ENCODE measurements around the gene ZMIZ2.
"Not testable (repeated sequence)": the region's sequence is repeated elsewhere in the genome, so short reads cannot be mapped to it uniquely, and the experiment has no call there.

ZMIZ2 gene

DNA sequence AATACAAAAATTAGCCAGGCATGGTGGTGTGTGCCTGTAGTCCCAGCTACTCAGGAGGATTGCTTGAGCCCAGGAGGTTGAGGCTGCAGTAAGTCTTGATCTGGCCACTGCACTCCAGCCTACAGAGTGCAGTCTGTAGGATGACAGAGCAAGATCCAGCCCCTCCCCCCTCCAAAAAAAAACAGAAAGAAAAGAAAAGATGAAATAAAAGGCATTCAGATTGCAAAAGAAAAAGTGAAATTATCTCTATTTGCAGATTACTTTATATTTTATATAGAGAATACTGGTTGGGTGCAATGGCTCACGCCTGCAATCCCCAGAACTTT, 20.7 kb upstream of the ZMIZ2 start:
- Histone ChIP-seq H3K9ac (ENCODE audit: low read depth in 1 of 2, low read length in 2 of 2) (no peak overlapping the region), H3K4me3 (ENCODE audit: low read length in 2 of 2) (no peak overlapping the region), H3K27ac (ENCODE audit: low read depth in 2 of 2, low read length in 2 of 2) (no peak overlapping the region), H3K27me3 (ENCODE audit: control insufficient read depth in 2 of 2, insufficient read depth in 2 of 2, low read length in 2 of 2) (no peaks in the 10 kb centered on the region), H3K36me3 (ENCODE audit: control insufficient read depth in 2 of 2, insufficient read depth in 2 of 2, low read length in 2 of 2) (no peaks in the 10 kb centered on the region), H3K9me3 (ENCODE audit: control insufficient read depth in 2 of 2, low read length in 2 of 2) (no peaks in the 10 kb centered on the region), H3K4me1 (ENCODE audit: control insufficient read depth in 2 of 2, insufficient read depth in 2 of 2, low read length in 2 of 2) (no peaks in the 10 kb centered on the region)

DNA sequence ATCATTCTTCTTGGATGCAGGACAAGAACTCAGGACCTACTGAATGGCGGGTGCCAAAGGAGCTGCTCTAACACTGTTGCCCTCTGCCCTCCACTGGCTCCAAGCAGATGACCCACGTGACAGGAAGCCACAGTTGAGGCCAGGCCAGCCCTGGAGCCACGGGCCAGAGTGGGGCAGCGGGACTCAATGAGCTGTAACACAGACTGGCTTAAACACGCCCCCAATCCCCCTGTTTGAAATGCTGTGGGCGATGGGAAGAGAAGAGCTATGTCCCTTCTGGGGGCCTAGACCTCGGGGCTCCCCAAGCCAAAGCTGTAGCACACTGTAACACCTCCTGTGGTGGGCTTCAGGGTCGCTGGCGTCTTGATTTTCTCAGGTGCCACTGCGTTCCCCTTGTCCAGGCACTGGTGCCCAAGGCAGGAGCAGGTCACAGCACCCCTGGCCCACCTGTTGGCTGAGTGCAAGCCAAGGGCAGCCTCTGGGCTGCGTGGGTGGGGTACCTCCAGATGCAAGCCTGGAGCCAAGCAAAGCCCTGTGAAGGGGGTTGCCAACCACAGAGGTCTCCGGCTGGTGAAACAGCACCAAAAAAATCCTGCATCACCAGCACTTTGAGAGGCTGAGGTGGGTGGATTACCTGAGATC, 18.6 kb upstream of the ZMIZ2 start:
- H3K9ac ChIP-seq (ENCODE audit: low read depth in 1 of 2, low read length in 2 of 2), result no peak overlapping the region
- H3K4me1 ChIP-seq (ENCODE audit: control insufficient read depth in 2 of 2, insufficient read depth in 2 of 2, low read length in 2 of 2), result no peaks in the 10 kb centered on the region
- H3K27me3 ChIP-seq (ENCODE audit: control insufficient read depth in 2 of 2, insufficient read depth in 2 of 2, low read length in 2 of 2), result no peaks in the 10 kb centered on the region
- no peak overlapping the region for H3K4me3 ChIP-seq (ENCODE audit: low read length in 2 of 2)
- no peaks in the 10 kb centered on the region for H3K9me3 ChIP-seq (ENCODE audit: control insufficient read depth in 2 of 2, low read length in 2 of 2)
- H3K36me3 ChIP-seq (ENCODE audit: control insufficient read depth in 2 of 2, insufficient read depth in 2 of 2, low read length in 2 of 2), result no peaks in the 10 kb centered on the region
- H3K27ac ChIP-seq (ENCODE audit: low read depth in 2 of 2, low read length in 2 of 2), result no peak overlapping the region

DNA sequence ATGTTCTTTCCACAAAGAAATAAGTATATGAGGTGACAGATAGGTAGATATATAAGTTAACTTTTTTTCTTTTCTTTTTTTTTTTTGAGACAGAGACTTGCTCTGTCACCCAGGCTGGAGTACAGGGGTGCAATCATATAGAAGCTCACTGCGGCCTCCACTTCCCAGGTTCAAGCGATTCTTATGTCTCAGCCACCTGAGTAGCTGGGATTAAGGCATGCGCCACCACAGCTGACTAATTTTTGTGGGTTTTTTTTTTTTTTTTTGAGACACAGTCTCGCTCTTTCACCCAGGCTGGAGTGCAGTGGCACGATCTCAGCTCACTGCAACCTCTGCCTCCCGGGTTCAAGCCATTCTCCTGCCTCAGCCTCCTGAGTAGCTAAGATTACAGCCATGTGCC, 15.7 kb upstream of the ZMIZ2 start:
- not testable (repeated sequence) for H3K27ac ChIP-seq (ENCODE audit: low read depth in 2 of 2, low read length in 2 of 2); H3K4me3 ChIP-seq (ENCODE audit: low read length in 2 of 2); H3K36me3 ChIP-seq (ENCODE audit: control insufficient read depth in 2 of 2, insufficient read depth in 2 of 2, low read length in 2 of 2); H3K9me3 ChIP-seq (ENCODE audit: control insufficient read depth in 2 of 2, low read length in 2 of 2); H3K27me3 ChIP-seq (ENCODE audit: control insufficient read depth in 2 of 2, insufficient read depth in 2 of 2, low read length in 2 of 2); H3K9ac ChIP-seq (ENCODE audit: low read depth in 1 of 2, low read length in 2 of 2); H3K4me1 ChIP-seq (ENCODE audit: control insufficient read depth in 2 of 2, insufficient read depth in 2 of 2, low read length in 2 of 2)

DNA sequence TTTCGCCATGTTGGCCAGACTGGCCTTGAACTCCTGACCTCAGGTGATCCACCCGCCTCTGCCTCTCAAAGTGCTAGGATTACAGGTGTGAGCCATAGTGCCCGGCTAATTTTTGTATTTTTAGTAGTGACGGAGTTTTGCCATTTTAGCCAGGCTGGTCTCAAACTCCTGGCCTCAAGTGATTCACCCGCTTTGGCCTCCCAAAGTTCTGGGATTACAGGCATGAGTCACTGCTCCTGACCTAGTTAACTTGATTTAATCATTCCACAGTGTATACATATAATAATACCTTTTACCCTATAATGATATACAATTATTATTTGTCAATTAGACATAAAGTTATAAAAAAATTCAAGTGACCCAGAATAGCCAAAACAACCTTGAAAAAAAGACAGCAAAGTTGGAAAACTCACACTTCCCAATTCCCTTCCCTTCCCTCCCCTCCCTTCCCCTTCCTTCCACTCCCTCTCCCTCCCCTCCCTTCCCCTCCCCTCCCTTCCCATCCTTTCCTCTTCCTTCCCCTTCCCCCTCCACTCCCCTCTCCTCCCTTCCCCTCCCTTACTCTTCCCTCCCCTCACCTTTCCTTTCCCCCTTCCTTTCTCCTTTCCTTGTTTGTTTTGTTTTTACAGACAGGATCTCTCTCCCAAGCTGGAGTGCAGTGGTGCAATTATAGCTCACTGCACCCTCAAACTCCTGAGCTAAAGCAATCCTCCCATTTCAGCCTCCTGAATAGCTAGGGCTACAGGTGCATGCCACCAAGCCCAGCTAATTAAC, 14.8 kb upstream of the ZMIZ2 start:
- Histone ChIP-seq H3K9ac (ENCODE audit: low read depth in 1 of 2, low read length in 2 of 2) (no peak overlapping the region), H3K4me1 (ENCODE audit: control insufficient read depth in 2 of 2, insufficient read depth in 2 of 2, low read length in 2 of 2) (no peaks in the 10 kb centered on the region), H3K4me3 (ENCODE audit: low read length in 2 of 2) (no peak overlapping the region)

DNA sequence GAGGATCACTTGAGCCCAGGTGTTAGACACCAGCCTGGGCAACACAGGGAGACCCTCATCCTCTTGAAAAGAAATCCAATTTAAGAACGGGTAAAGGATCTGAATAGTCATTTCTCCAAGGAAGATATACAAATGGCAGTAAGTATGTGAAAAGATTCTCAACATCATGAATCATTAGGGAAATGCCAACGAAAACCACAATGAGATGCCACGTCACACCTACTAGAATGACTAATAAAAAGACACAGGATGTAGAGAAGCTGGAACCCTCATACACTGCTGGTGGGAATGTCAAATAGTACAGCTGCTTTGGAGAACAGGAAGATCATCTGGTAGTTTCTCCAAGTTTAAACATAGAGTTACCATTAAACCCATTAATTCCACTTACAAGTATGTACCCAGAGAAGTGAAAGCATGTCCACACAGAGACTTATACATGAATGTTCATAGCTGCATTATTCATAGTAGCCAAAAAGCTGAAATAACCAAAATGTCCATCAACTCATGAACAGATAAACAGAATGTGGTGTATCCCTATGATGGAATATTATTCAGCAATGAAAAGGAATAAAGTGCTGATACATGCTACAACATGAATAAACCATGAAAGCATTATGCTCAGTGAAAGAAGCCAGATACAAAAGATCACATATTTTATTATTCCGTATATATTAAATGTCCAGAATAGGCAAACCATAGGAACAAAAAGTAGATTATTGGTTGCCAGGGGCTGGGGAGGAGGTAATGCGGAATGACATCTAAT, 13.1 kb upstream of the ZMIZ2 start:
- no peak overlapping the region for H3K9ac ChIP-seq (ENCODE audit: low read depth in 1 of 2, low read length in 2 of 2)
- H3K4me1 ChIP-seq (ENCODE audit: control insufficient read depth in 2 of 2, insufficient read depth in 2 of 2, low read length in 2 of 2), result no peaks in the 10 kb centered on the region
- H3K27me3 ChIP-seq (ENCODE audit: control insufficient read depth in 2 of 2, insufficient read depth in 2 of 2, low read length in 2 of 2), result no peaks in the 10 kb centered on the region
- H3K4me3 ChIP-seq (ENCODE audit: low read length in 2 of 2), result no peak overlapping the region
- H3K9me3 ChIP-seq (ENCODE audit: control insufficient read depth in 2 of 2, low read length in 2 of 2), result no peaks in the 10 kb centered on the region
- H3K27ac ChIP-seq (ENCODE audit: low read depth in 2 of 2, low read length in 2 of 2), result no peak overlapping the region
- no peaks in the 10 kb centered on the region for H3K36me3 ChIP-seq (ENCODE audit: control insufficient read depth in 2 of 2, insufficient read depth in 2 of 2, low read length in 2 of 2)

More for the DNA sequence above, 14.8 kb upstream of the ZMIZ2 start:
- Histone ChIP-seq H3K27me3 (ENCODE audit: control insufficient read depth in 2 of 2, insufficient read depth in 2 of 2, low read length in 2 of 2) (no peaks in the 10 kb centered on the region), H3K36me3 (ENCODE audit: control insufficient read depth in 2 of 2, insufficient read depth in 2 of 2, low read length in 2 of 2) (no peaks in the 10 kb centered on the region), H3K9me3 (ENCODE audit: control insufficient read depth in 2 of 2, low read length in 2 of 2) (no peaks in the 10 kb centered on the region), H3K27ac (ENCODE audit: low read depth in 2 of 2, low read length in 2 of 2) (no peak overlapping the region)

DNA sequence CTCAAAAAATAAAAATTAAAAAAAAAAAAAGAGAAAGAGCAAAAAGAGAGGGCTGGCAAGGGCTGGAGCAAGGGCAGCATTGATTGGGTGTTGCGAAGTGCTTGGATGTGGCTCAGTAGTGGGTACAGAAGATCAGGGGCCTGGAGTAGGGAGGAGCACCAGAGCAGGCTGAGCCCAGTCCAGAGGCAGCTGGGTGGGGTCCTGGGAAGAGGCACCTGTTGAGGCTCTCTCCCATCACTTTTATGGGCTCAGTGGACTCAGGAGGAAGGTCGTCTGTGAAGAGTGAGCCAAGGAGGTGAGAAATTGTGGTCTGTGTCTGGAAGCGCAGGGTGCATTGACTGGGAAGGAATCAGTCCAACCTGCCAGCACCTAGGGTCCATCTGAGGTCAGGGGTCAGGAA, 11.8 kb upstream of the ZMIZ2 start:
- H3K4me1 ChIP-seq (ENCODE audit: control insufficient read depth in 2 of 2, insufficient read depth in 2 of 2, low read length in 2 of 2), result no peaks in the 10 kb centered on the region
- H3K27me3 ChIP-seq (ENCODE audit: control insufficient read depth in 2 of 2, insufficient read depth in 2 of 2, low read length in 2 of 2), result no peaks in the 10 kb centered on the region
- no peak overlapping the region for H3K27ac ChIP-seq (ENCODE audit: low read depth in 2 of 2, low read length in 2 of 2)
- no peak overlapping the region for H3K9ac ChIP-seq (ENCODE audit: low read depth in 1 of 2, low read length in 2 of 2)
- no peaks in the 10 kb centered on the region for H3K36me3 ChIP-seq (ENCODE audit: control insufficient read depth in 2 of 2, insufficient read depth in 2 of 2, low read length in 2 of 2)
- no peaks in the 10 kb centered on the region for H3K9me3 ChIP-seq (ENCODE audit: control insufficient read depth in 2 of 2, low read length in 2 of 2)
- no peak overlapping the region for H3K4me3 ChIP-seq (ENCODE audit: low read length in 2 of 2)

DNA sequence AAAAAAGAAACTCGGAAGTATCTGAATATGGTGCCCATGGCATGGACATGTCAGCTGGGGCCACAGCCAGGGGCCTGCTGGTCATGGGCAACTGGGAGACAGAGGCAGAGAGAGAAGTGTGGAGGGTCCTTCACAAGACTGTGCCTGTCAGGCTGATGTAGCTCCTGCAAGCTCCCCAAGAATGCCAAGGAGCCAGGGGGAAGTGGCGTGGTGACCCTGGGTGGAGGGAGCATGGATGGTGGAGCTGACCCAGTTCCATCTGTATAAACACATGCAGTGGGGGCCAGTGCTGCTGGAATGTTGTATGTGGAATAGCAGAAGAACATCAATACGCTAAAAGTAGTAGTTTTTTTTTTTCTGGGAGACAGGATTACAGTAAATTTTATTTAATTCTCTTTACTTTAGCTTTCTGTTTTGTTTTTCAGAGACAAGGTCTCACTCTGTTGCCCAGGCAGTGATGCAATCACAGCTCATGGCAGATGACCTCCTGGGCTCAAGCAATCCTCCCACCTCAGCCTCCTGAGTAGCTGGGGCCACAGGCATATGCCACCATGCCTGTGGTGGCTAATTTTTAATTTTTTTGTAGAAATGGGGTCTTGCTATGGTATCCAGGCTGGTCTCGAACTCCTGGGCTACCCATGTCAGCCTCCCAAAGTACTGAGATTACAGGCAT, 10.5 kb upstream of the ZMIZ2 start:
- H3K4me1 ChIP-seq (ENCODE audit: control insufficient read depth in 2 of 2, insufficient read depth in 2 of 2, low read length in 2 of 2), result no peaks in the 10 kb centered on the region
- no peak overlapping the region for H3K4me3 ChIP-seq (ENCODE audit: low read length in 2 of 2)
- H3K9me3 ChIP-seq (ENCODE audit: control insufficient read depth in 2 of 2, low read length in 2 of 2), result no peaks in the 10 kb centered on the region
- no peaks in the 10 kb centered on the region for H3K36me3 ChIP-seq (ENCODE audit: control insufficient read depth in 2 of 2, insufficient read depth in 2 of 2, low read length in 2 of 2)
- no peaks in the 10 kb centered on the region for H3K27me3 ChIP-seq (ENCODE audit: control insufficient read depth in 2 of 2, insufficient read depth in 2 of 2, low read length in 2 of 2)
- H3K9ac ChIP-seq (ENCODE audit: low read depth in 1 of 2, low read length in 2 of 2), result no peak overlapping the region
- H3K27ac ChIP-seq (ENCODE audit: low read depth in 2 of 2, low read length in 2 of 2), result no peak overlapping the region

DNA sequence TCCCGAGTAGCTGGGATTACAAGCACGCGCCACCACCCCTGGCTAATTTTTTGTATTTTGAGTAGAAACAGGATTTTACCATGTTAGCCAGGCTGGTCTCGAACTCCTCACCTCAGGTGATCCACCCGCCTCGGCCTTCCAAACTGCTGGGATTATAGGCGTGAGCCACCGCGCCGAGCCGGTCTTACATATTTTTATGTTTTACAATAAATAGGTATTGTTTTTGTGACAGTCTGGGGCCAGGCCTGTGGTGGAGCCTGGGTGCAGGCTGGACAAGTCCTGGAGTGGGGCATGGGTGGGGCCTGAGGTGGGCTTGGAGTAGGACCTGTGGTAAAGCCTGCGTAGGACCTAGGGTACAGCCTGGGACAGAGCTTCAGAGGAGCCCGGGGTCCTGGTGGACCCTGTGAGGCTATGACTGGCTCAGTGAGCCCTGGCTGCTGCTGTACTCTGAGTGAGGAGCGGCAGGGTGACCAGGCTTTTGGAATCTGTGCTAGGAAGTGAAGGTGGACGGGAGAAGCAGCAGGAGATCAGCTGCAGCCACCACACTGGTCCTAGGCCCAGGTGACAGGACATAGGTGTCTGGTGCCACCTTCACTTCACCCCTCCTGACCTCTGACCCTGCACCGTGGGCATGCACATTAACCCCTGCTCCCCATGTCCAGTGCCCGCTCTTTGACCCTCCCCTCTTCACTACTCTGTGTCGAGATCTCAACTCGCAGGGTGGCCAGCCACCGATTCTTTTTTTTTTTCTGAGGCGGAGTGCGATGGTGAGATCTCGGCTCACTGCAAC, 9.6 kb upstream of the ZMIZ2 start:
- Histone ChIP-seq H3K27ac (ENCODE audit: low read depth in 2 of 2, low read length in 2 of 2) (no peak overlapping the region), H3K4me3 (ENCODE audit: low read length in 2 of 2) (no peak overlapping the region), H3K27me3 (ENCODE audit: control insufficient read depth in 2 of 2, insufficient read depth in 2 of 2, low read length in 2 of 2) (no peaks in the 10 kb centered on the region), H3K9me3 (ENCODE audit: control insufficient read depth in 2 of 2, low read length in 2 of 2) (no peaks in the 10 kb centered on the region), H3K4me1 (ENCODE audit: control insufficient read depth in 2 of 2, insufficient read depth in 2 of 2, low read length in 2 of 2) (no peaks in the 10 kb centered on the region), H3K36me3 (ENCODE audit: control insufficient read depth in 2 of 2, insufficient read depth in 2 of 2, low read length in 2 of 2) (no peaks in the 10 kb centered on the region), H3K9ac (ENCODE audit: low read depth in 1 of 2, low read length in 2 of 2) (no peak overlapping the region)

DNA sequence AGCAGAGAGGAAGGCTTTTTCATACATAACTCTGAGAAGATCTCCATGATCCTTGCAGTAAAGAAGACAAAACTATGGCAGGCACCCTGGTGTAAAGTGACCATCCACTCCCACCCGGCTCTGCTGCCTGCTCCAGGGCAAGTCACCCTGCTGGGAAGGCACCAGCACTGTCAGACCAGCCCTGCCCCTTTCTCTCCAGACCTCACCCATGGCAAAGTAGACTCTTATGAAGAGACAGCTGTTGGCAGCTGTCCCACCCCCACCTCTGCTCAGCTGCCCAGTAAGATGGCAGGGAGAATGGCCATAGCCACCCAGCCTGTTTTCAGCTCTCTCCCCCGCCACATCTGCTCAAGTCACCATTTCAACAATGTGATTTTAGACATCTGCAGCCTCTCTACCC, 8.6 kb upstream of the ZMIZ2 start:
- Histone ChIP-seq H3K4me1 (ENCODE audit: control insufficient read depth in 2 of 2, insufficient read depth in 2 of 2, low read length in 2 of 2) (no peaks in the 10 kb centered on the region), H3K9me3 (ENCODE audit: control insufficient read depth in 2 of 2, low read length in 2 of 2) (no peaks in the 10 kb centered on the region), H3K9ac (ENCODE audit: low read depth in 1 of 2, low read length in 2 of 2) (no peak overlapping the region), H3K4me3 (ENCODE audit: low read length in 2 of 2) (no peak overlapping the region), H3K27me3 (ENCODE audit: control insufficient read depth in 2 of 2, insufficient read depth in 2 of 2, low read length in 2 of 2) (no peaks in the 10 kb centered on the region), H3K36me3 (ENCODE audit: control insufficient read depth in 2 of 2, insufficient read depth in 2 of 2, low read length in 2 of 2) (no peaks in the 10 kb centered on the region), H3K27ac (ENCODE audit: low read depth in 2 of 2, low read length in 2 of 2) (no peak overlapping the region)
